Measurements from ENCODE around the gene RIT1.
"Not testable (repeated sequence)": the region's sequence is repeated elsewhere in the genome, so short reads cannot be mapped to it uniquely, and the experiment has no call there.

RIT1 gene

GRCh38 chr1:155900161-155900560, 11.0 kb downstream of the RIT1 start:
- TF ChIP-seq, protein P1, sequence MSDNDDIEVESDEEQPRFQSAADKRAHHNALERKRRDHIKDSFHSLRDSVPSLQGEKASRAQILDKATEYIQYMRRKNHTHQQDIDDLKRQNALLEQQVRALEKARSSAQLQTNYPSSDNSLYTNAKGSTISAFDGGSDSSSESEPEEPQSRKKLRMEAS (IDR thresholded peaks at IDR 0.05; ENCODE audit: low read depth, low read length), result no peak
- TF ChIP-seq CTCF (IDR thresholded peaks at IDR 0.05; ENCODE audit: low read depth, low read length) (no peak), MYC (IDR thresholded peaks at IDR 0.05; ENCODE audit: low read depth, low read length) (no peak), POLR2A (IDR thresholded peaks at IDR 0.05; ENCODE audit: extremely low read depth, insufficient read length) (no peak)
- no peak for DNase-seq (ENCODE audit: low read depth)

GRCh38 chr1:155899683-155900082, 11.5 kb downstream of the RIT1 start:
- H3K4me3 ChIP-seq (ENCODE audit: low read depth, low read length), result no peak overlapping the region
- TF ChIP-seq CTCF (IDR thresholded peaks at IDR 0.05; ENCODE audit: low read depth, low read length) (no peak), POLR2A (IDR thresholded peaks at IDR 0.05; ENCODE audit: extremely low read depth, insufficient read length) (no peak), MYC (IDR thresholded peaks at IDR 0.05; ENCODE audit: low read depth, low read length) (no peak)
- TF ChIP-seq, protein P1 (IDR thresholded peaks at IDR 0.05; ENCODE audit: low read depth, low read length), result no peak
- DNase-seq (ENCODE audit: low read depth), result no peak

More at GRCh38 chr1:155900161-155900560, 11.0 kb downstream of the RIT1 start:
- no peak overlapping the region for H3K4me3 ChIP-seq (ENCODE audit: low read depth, low read length)

- TF ChIP-seq, protein P1 (IDR thresholded peaks at IDR 0.05; ENCODE audit: low read depth, low read length), result no peak
- no peak for TF ChIP-seq MYC (IDR thresholded peaks at IDR 0.05; ENCODE audit: low read depth, low read length)
- TF ChIP-seq POLR2A (IDR thresholded peaks at IDR 0.05; ENCODE audit: extremely low read depth, insufficient read length), result no peak
- TF ChIP-seq CTCF (IDR thresholded peaks at IDR 0.05; ENCODE audit: low read depth, low read length), result no peak
- no peak for DNase-seq (ENCODE audit: low read depth)
- H3K4me3 ChIP-seq (ENCODE audit: low read depth, low read length), result no peak overlapping the region
Measured at GRCh38 chr1:155898888-155899287, 12.3 kb downstream of the RIT1 start.

DNA sequence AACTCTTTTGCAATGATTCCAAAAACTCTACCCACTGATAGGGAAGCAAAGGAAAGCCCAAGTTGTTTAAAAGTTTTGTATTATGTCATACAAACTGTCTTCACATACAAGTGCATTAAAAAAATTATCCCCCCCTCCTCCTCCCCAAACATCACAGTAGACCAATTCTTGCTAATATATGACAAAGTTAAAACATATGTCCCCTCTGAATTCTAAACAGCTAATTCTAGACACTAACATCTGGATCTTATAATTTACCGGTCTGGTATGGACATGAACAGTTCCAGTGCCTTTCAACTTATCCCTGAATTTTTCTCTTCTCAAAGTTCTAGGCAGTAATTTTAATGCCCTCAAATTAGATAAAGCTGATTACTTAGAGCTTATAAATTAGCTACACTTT, 13.4 kb downstream of the RIT1 start:
- no peak overlapping the region for H3K4me3 ChIP-seq (ENCODE audit: low read depth, low read length)
- no peak for DNase-seq (ENCODE audit: low read depth)
- TF ChIP-seq CTCF (IDR thresholded peaks at IDR 0.05; ENCODE audit: low read depth, low read length), result no peak
- no peak for TF ChIP-seq POLR2A (IDR thresholded peaks at IDR 0.05; ENCODE audit: extremely low read depth, insufficient read length)
- TF ChIP-seq, protein P1 (IDR thresholded peaks at IDR 0.05; ENCODE audit: low read depth, low read length), result no peak
- TF ChIP-seq MYC (IDR thresholded peaks at IDR 0.05; ENCODE audit: low read depth, low read length), result no peak

- not testable (repeated sequence) for H3K4me3 ChIP-seq (ENCODE audit: low read depth, low read length); DNase-seq (ENCODE audit: low read depth)
Measured at GRCh38 chr1:155896476-155896875, 14.7 kb downstream of the RIT1 start.

- H3K4me3 ChIP-seq (ENCODE audit: low read depth, low read length); DNase-seq (ENCODE audit: low read depth): not testable (repeated sequence)
Measured at GRCh38 chr1:155895617-155896016, 15.5 kb downstream of the RIT1 start.

GRCh38 chr1:155893389-155894142, 17.6 kb downstream of the RIT1 start:
- peak; percentile 49 for DNase-seq (ENCODE audit: low read depth)
- TF ChIP-seq, protein P1 (IDR thresholded peaks at IDR 0.05; ENCODE audit: low read depth, low read length), result peak; percentile 87
- no peak for TF ChIP-seq CTCF (IDR thresholded peaks at IDR 0.05; ENCODE audit: low read depth, low read length)
- H3K4me3 ChIP-seq (ENCODE audit: low read depth, low read length), result no peak overlapping the region

Data from NB4 (cell line).